GM12878 (cell line): ENCODE data around the gene NTSR1. TPM values are rescaled to one million over a fixed set of nuclear protein-coding genes. Genes with fewer than 3 reads are reported as not detected.

ENCODE experiments used
- ATAC-seq: fragments of 200-7000 bp; cut with Tn5 transposase; 3 replicates; pipeline ENCODE4 v1.9.1; 2020; ENCODE audit warnings: mild to moderate bottlenecking, moderate library complexity
- BruUV-seq: library from RNA; stranded (reverse); fragments of 400-500 nt; replicated peaks from 2 replicates; lab custom pipeline; 2021; lab: Mats Ljungman, UMichigan
- CTCF ChIA-PET: fragments of 300-600 bp; sonication (Branson Sonifier 250); formaldehyde crosslinking; extraction: SDS; loops from one replicate; lab custom pipeline; 2021; ENCODE audit warnings: inconsistent platforms; lab: Yijun Ruan, JAX
- POLR2A ChIA-PET: fragments of 350-600 bp; formaldehyde crosslinking; extraction: SDS; loops from one replicate; lab custom pipeline; 2021; ENCODE audit warnings: inconsistent platforms; lab: Charles Lee
- RAD21 ChIA-PET: fragments of 300-600 bp; sonication (Branson Sonifier 250); formaldehyde crosslinking; loops from one replicate; lab custom pipeline; 2023; ENCODE audit warnings: antibody characterized with exemption; ENCODE audit not compliant: unreplicated experiment; lab: Charles Lee
- SMC1A ChIA-PET: fragments of 300-600 bp; sonication (Branson Sonifier 250); formaldehyde crosslinking; loops from one replicate; lab custom pipeline; 2023; ENCODE audit not compliant: unreplicated experiment, uncharacterized antibody; lab: Charles Lee
- DNase-seq: peaks from one replicate; pipeline ENCODE4 v3.0.0-alpha.2; 2011; ENCODE audit warnings: low read depth, low spot score
- FAIRE-seq: peaks from 3 replicates; lab custom pipeline; 2011; peaks lifted over from hg19 to GRCh38; lab: Jason Lieb, UNC
- H2AFZ ChIP-seq: 2 replicates; pipeline ENCODE4 v1.6.0; 2011; ENCODE audit warnings: low read depth, low read length, control low read depth; ENCODE audit not compliant: control insufficient read depth
- H3K27ac ChIP-seq: 2 replicates; pipeline ENCODE4 v1.5.1; 2011; ENCODE audit warnings: control low read depth; ENCODE audit not compliant: control insufficient read depth, insufficient read depth
- H3K27me3 ChIP-seq, 2 experiments: replicated peaks in 1 of 2; 2 replicates each; pipeline versions ENCODE4 v1.6.0 to v1.6.1; 2011; ENCODE audit warnings: low read length in 1 of 2; ENCODE audit not compliant: control insufficient read depth in 2 of 2, insufficient read depth in 2 of 2
- H3K36me3 ChIP-seq, 2 experiments: 2 replicates each; pipeline ENCODE4 v1.5.1; 2011; ENCODE audit warnings: low read length in 1 of 2; ENCODE audit not compliant: control insufficient read depth in 2 of 2, insufficient read depth in 2 of 2
- H3K4me1 ChIP-seq: 2 replicates; pipeline ENCODE4 v1.6.1; 2011; ENCODE audit warnings: mild to moderate bottlenecking, low read length, moderate library complexity, mixed read lengths; ENCODE audit not compliant: control insufficient read depth, insufficient read depth
- H3K4me2 ChIP-seq: 2 replicates; pipeline ENCODE4 v1.6.0; 2011; ENCODE audit warnings: control low read depth; ENCODE audit not compliant: control insufficient read depth, insufficient read depth
- H3K4me3 ChIP-seq: fragments of 200-600 bp; sonication (generic); 2 replicates; pipeline ENCODE4 v1.5.1; 2016
- H3K79me2 ChIP-seq: 2 replicates; pipeline ENCODE4 v1.6.0; 2011; ENCODE audit warnings: low read length; ENCODE audit not compliant: control insufficient read depth, insufficient read depth
- H3K9ac ChIP-seq: 2 replicates; pipeline ENCODE4 v1.8.0; 2011; ENCODE audit warnings: low read length, control low read depth, mixed read lengths; ENCODE audit not compliant: control insufficient read depth, insufficient read depth
- H3K9me3 ChIP-seq: replicated peaks from 3 replicates; pipeline ENCODE4 v1.5.1; 2011; ENCODE audit warnings: mild to moderate bottlenecking, low read length; ENCODE audit not compliant: control insufficient read depth, insufficient read depth
- H4K20me1 ChIP-seq: 2 replicates; pipeline ENCODE4 v1.6.0; 2011; ENCODE audit not compliant: control insufficient read depth, insufficient read depth
- BHLHE40 ChIP-seq, 2 experiments: fragments of 450-650 bp in 1 of 2; IDR thresholded peaks; 2 replicates each; pipeline ENCODE4 v1.6.1; 2011 to 2017; ENCODE audit warnings: low read depth in 2 of 2, borderline replicate concordance in 1 of 2, improper control_type of control experiment in 1 of 2, low read length in 1 of 2, mild to moderate bottlenecking in 1 of 2
- CHD4 ChIP-seq: fragments of 200-600 bp; sonication (generic); IDR thresholded peaks from 2 replicates; pipeline ENCODE4 v1.6.1; 2016; ENCODE audit warnings: mild to moderate bottlenecking
- CREB1 ChIP-seq: IDR thresholded peaks from 2 replicates; pipeline ENCODE4 v1.6.1; 2012; ENCODE audit warnings: low read depth, mild to moderate bottlenecking, inconsistent platforms
- GABPA ChIP-seq: IDR thresholded peaks from 2 replicates; pipeline ENCODE4 v1.6.1; 2014; ENCODE audit warnings: antibody characterized with exemption, low read depth, mild to moderate bottlenecking, inconsistent platforms
- HDGF ChIP-seq: fragments of 450-650 bp; IDR thresholded peaks from 2 replicates; pipeline ENCODE4 v1.6.1; 2016; ENCODE audit warnings: antibody characterized with exemption
- RBBP5 ChIP-seq: fragments of 200-600 bp; sonication (generic); conservative IDR thresholded peaks from 2 replicates; pipeline ENCODE4 v1.6.1; 2016
- SMARCA5 ChIP-seq: fragments of 450-650 bp; IDR thresholded peaks from 2 replicates; pipeline ENCODE4 v1.6.1; 2017; ENCODE audit warnings: mild to moderate bottlenecking
- STAT1 ChIP-seq: fragments of 450-650 bp; conservative IDR thresholded peaks from 2 replicates; pipeline ENCODE4 v1.6.1; 2014; ENCODE audit warnings: antibody characterized with exemption, mild to moderate bottlenecking
- ZNF384 ChIP-seq: IDR thresholded peaks from 2 replicates; pipeline ENCODE4 v1.6.1; 2012; ENCODE audit warnings: low read depth, mild to moderate bottlenecking, low read length, improper control_type of control experiment, borderline replicate concordance
- WGBS: methylation state at CpG from one replicate; pipeline ENCODE4 v1.1.6; 2016; ENCODE audit warnings: low lambda C conversion rate; ENCODE audit not compliant: insufficient replicate concordance, insufficient coverage; ENCODE audit errors: missing lambda C conversion rate; 5-methylcytosine and 5-hydroxymethylcytosine counted together
- in situ Hi-C: fragments of 300-500 bp; cut with MboI; formaldehyde crosslinking; loops from 9 replicates; pipeline ENCODE4 v1.14.3; 2018; ENCODE audit warnings: mixed read lengths
- intact Hi-C: fragments of 100-400 bp; cut with micrococcal nuclease; formaldehyde crosslinking; loops from one replicate; pipeline ENCODE4 v1.14.2; 2022; ENCODE audit not compliant: unreplicated experiment
- polyA plus RNA-seq, 11 experiments: library from polyadenylated mRNA; depleted of rRNA in 4 of 11; unstranded in 6 of 11; stranded (reverse) in 5 of 11; fragments of >200 nt; fragmentation: Nextera tagmentation in 4 of 11; fragmentation: Illumina TruSeq in 1 of 11; extraction: Ambion mirVana in 4 of 11; extraction: Trizol in 1 of 11; gene quantifications; 1 replicate in 1 of 11; 2 replicates in 10 of 11; pipeline versions ENCODE4 v1.2.1 to v1.2.3, GENCODE V29; 2011 to 2016; ENCODE audit warnings: inconsistent platforms in 2 of 11, missing spikeins in 2 of 11, low read depth in 1 of 11
- total RNA-seq, 4 experiments: library from RNA; depleted of rRNA in 3 of 4; stranded (reverse); fragments of >200 nt in 3 of 4; fragmentation: Illumina TruSeq in 1 of 4; extraction: Trizol in 1 of 4; gene quantifications; 2 replicates each; pipeline versions ENCODE4 v1.2.1 to v1.2.3, GENCODE V29; 2013 to 2021
- TF ChIP-seq, protein P1 (sequence below): IDR thresholded peaks from 2 replicates; pipeline ENCODE4 v1.6.1; 2011; ENCODE audit warnings: borderline replicate concordance, low read depth, mild to moderate bottlenecking, moderate library complexity, mixed read lengths, low read length; ENCODE audit not compliant: insufficient read depth; ENCODE audit errors: extremely low read length
- TF ChIP-seq, protein P2 (sequence below): fragments of 450-650 bp; IDR thresholded peaks from 2 replicates; pipeline ENCODE4 v1.6.1; 2017; ENCODE audit warnings: mild to moderate bottlenecking, moderate library complexity

Gene NTSR1
- total and polyA plus RNA-seq, 10 of the 15 experiments (the other 5 are each of a cell fraction or from before 2014, with no cell fraction given) = not detected

DNA sequence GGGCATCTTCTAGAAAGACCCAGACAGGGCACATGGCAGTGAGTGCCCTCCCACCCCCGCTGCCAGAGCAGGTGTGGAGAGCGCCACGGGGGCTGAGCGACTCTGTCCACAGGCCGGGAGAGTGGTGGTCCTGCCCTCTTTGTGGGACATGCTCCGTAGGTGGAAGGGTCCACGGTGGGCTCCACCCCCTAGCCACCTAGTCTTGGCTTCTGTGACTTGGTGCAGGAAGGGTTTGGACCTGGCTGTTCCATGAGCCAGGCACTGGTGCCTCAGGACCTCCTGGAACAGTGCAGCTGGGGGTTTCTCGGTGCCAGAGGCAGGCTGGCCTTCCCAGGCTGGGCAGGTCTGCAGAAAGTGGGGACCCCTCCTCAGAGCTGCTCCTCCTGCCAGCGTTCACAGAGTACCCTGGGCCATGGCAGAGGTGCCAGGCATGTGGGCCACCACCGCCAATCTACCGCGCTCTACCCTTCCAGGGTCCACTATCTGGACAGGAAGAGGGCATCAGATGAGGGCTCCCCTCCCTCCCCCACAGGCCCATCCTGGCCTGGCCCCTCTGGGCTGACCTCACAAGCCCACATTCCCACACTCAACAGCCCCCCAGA, 43.4 kb upstream of the NTSR1 start (continued):
- TF ChIP-seq CHD4 = no peak
- no peak for TF ChIP-seq RBBP5
- TF ChIP-seq, protein P1, sequence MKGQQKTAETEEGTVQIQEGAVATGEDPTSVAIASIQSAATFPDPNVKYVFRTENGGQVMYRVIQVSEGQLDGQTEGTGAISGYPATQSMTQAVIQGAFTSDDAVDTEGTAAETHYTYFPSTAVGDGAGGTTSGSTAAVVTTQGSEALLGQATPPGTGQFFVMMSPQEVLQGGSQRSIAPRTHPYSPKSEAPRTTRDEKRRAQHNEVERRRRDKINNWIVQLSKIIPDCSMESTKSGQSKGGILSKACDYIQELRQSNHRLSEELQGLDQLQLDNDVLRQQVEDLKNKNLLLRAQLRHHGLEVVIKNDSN = no peak
- TF ChIP-seq CREB1 = no peak
- TF ChIP-seq SMARCA5 = no peak
- TF ChIP-seq ZNF384 = no peak
- TF ChIP-seq GABPA = no peak

DNA sequence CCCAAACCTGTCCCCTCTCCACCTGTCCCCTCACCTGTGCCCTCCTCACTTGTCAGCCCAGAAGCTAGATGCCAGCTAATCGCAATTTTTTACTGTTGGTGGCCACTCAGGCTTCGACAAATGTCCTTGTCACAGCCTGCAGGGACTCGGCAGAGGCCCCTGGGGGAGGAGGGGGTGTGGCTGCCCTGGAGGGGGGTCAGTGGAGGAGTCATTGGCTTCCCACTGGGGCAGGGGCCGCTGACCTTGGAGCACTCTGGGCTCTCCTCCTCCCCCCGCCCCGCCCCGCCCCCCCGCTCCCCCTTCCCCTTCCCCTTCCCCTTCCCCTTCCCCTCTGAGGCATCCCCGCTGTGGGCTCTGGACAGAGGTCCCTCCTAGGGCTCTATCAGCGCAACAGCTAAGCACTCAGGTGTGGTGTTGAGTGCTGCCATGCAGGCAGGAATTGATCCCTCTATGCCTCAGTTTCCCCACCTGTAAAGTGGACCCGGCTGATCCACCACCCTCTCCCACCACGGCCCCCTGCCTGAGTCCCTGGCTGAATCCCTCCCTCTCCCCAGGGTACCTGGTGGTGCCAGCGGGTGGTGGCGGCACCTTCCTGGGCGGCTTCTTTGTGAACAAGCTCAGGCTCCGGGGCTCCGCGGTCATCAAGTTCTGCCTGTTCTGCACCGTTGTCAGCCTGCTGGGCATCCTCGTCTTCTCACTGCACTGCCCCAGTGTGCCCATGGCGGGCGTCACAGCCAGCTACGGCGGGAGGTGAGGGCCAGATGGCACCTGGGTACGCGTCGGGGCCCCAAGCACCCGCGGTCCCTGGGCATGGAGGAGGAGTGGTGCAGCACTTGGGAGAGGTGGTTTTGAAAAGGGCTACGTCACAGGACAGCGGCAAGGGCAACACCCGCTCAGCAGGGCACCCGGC, 42.6 kb upstream of the NTSR1 start:
- RAD21 ChIA-PET = no interaction called here
- intact Hi-C loops (no loop called here), in situ Hi-C loops (no loop called here)
- DNase-seq (no peak), FAIRE-seq (no peak), ATAC-seq (no peak)
- POLR2A ChIA-PET = interaction anchor here (1.0 kb wide), 1 partner anchor 89 kb away, joined by 3 read pairs; no protein-coding TSS in a partner anchor
- CTCF ChIA-PET = no interaction called here
- Histone ChIP-seq H3K27me3 (no peaks in the 10 kb centered on the region), H3K36me3 (peaks cover 5 to 6% of the 10 kb centered on the region in 2 experiments; a peak in 3 of 4 replicates), H4K20me1 (no peaks in the 10 kb centered on the region), H3K9me3 (no peaks in the 10 kb centered on the region), H3K79me2 (no peaks in the 10 kb centered on the region), H3K4me1 (no peaks in the 10 kb centered on the region), H3K4me3 (no peak overlapping the region), H3K4me2 (no peak overlapping the region), H3K27ac (no peak overlapping the region), H3K9ac (no peak overlapping the region), H2AFZ (no peak overlapping the region)
- BruUV-seq = no TSS peak
- TF ChIP-seq, protein P2, sequence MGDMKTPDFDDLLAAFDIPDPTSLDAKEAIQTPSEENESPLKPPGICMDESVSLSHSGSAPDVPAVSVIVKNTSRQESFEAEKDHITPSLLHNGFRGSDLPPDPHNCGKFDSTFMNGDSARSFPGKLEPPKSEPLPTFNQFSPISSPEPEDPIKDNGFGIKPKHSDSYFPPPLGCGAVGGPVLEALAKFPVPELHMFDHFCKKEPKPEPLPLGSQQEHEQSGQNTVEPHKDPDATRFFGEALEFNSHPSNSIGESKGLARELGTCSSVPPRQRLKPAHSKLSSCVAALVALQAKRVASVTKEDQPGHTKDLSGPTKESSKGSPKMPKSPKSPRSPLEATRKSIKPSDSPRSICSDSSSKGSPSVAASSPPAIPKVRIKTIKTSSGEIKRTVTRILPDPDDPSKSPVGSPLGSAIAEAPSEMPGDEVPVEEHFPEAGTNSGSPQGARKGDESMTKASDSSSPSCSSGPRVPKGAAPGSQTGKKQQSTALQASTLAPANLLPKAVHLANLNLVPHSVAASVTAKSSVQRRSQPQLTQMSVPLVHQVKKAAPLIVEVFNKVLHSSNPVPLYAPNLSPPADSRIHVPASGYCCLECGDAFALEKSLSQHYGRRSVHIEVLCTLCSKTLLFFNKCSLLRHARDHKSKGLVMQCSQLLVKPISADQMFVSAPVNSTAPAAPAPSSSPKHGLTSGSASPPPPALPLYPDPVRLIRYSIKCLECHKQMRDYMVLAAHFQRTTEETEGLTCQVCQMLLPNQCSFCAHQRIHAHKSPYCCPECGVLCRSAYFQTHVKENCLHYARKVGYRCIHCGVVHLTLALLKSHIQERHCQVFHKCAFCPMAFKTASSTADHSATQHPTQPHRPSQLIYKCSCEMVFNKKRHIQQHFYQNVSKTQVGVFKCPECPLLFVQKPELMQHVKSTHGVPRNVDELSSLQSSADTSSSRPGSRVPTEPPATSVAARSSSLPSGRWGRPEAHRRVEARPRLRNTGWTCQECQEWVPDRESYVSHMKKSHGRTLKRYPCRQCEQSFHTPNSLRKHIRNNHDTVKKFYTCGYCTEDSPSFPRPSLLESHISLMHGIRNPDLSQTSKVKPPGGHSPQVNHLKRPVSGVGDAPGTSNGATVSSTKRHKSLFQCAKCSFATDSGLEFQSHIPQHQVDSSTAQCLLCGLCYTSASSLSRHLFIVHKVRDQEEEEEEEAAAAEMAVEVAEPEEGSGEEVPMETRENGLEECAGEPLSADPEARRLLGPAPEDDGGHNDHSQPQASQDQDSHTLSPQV = no peak
- TF ChIP-seq BHLHE40 (IDR thresholded peaks at IDR 0.05; ENCODE audit: borderline replicate concordance in 1 of 2, low read depth in 2 of 2, low read length in 1 of 2) (no peak), STAT1 (no peak), HDGF (no peak)
- SMC1A ChIA-PET = no interaction called here
- 91% methylated on average over 28 of the region's 33 CpGs for WGBS
